IMR-90 (cell line): ENCODE measurements around the gene ISG20.

Source experiments
- CEBPB ChIP-seq: IDR thresholded peaks from 2 replicates; pipeline ENCODE4 v1.6.1; 2012; ENCODE audit warnings: low read depth, low read length, improper control_type of control experiment
- FOS ChIP-seq: fragments of 150-350 bp; IDR thresholded peaks from 2 replicates; pipeline ENCODE4 v1.6.1; 2016; ENCODE audit warnings: low read depth, low read length
- MAZ ChIP-seq: IDR thresholded peaks from 2 replicates; pipeline ENCODE4 v1.6.1; 2012; ENCODE audit warnings: low read depth, mild to moderate bottlenecking, low read length, improper control_type of control experiment, moderate library complexity, borderline replicate concordance
- NFE2L2 ChIP-seq: fragments of 150-350 bp; IDR thresholded peaks from 2 replicates; pipeline ENCODE4 v1.6.1; 2016; ENCODE audit warnings: low read depth, mild to moderate bottlenecking, low read length
- POLR2A ChIP-seq: IDR thresholded peaks from 2 replicates; pipeline ENCODE4 v1.6.1; 2012; ENCODE audit warnings: mild to moderate bottlenecking, low read depth, low read length
- RCOR1 ChIP-seq: IDR thresholded peaks from 2 replicates; pipeline ENCODE4 v1.6.1; 2012; ENCODE audit warnings: mild to moderate bottlenecking, low read length, improper control_type of control experiment; ENCODE audit not compliant: insufficient replicate concordance
- SMC3 ChIP-seq: fragments of 150-350 bp; IDR thresholded peaks from 2 replicates; pipeline ENCODE4 v1.6.1; 2016; ENCODE audit warnings: low read depth, mild to moderate bottlenecking, antibody characterized with exemption, low read length, moderate library complexity
- TF ChIP-seq, protein P1 (sequence below): conservative IDR thresholded peaks from 2 replicates; pipeline ENCODE4 v1.5.1; 2012; ENCODE audit warnings: mild to moderate bottlenecking, low read depth, low read length, improper control_type of control experiment
- TF ChIP-seq, protein P2 (sequence below): fragments of 150-350 bp; IDR thresholded peaks from 2 replicates; pipeline ENCODE4 v1.6.1; 2017; ENCODE audit warnings: mild to moderate bottlenecking, antibody characterized with exemption, low read length, low read depth

DNA sequence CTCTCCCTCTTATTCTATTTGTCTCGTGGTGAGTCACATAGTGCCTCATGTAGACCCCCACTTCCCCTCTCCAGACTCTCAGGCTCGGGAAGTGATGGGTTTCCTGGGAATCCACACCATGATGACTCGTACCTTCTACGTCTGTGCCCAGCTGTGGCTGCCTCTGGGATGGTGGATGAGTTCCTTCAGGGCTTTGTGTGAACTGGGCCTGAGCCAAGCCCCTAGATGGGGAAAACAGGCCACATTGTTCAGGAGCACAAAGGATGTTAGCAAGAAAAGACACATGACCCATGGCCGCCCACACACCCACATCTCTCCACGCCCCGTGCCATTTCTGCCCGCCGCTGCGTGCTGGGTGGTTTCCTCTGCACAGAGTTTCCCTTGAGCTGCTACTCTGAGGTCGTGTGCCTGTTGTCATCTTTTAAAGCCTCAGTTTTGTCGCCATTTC lies 10.5 kb downstream of the ISG20 start:
- TF ChIP-seq, protein P1, sequence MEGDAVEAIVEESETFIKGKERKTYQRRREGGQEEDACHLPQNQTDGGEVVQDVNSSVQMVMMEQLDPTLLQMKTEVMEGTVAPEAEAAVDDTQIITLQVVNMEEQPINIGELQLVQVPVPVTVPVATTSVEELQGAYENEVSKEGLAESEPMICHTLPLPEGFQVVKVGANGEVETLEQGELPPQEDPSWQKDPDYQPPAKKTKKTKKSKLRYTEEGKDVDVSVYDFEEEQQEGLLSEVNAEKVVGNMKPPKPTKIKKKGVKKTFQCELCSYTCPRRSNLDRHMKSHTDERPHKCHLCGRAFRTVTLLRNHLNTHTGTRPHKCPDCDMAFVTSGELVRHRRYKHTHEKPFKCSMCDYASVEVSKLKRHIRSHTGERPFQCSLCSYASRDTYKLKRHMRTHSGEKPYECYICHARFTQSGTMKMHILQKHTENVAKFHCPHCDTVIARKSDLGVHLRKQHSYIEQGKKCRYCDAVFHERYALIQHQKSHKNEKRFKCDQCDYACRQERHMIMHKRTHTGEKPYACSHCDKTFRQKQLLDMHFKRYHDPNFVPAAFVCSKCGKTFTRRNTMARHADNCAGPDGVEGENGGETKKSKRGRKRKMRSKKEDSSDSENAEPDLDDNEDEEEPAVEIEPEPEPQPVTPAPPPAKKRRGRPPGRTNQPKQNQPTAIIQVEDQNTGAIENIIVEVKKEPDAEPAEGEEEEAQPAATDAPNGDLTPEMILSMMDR: no peak
- TF ChIP-seq MAZ (no peak), RCOR1 (no peak), SMC3 (no peak), CEBPB (no peak), FOS (peak; percentile 85), NFE2L2 (no peak), POLR2A (no peak)
- TF ChIP-seq, protein P2, sequence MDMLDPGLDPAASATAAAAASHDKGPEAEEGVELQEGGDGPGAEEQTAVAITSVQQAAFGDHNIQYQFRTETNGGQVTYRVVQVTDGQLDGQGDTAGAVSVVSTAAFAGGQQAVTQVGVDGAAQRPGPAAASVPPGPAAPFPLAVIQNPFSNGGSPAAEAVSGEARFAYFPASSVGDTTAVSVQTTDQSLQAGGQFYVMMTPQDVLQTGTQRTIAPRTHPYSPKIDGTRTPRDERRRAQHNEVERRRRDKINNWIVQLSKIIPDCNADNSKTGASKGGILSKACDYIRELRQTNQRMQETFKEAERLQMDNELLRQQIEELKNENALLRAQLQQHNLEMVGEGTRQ: peak; percentile 43
